ENCODE results near the gene PLCD1. TPM values are rescaled to one million over a fixed set of nuclear protein-coding genes. Genes with fewer than 3 reads are reported as not detected.
A peak's percentile ranks its signal among the peaks of the same experiment; 100 is the strongest.

PLCD1 gene
- total RNA-seq, 4 donors from 2014 or later: 43.8 to 48.6 (median 48.0) TPM

DNA sequence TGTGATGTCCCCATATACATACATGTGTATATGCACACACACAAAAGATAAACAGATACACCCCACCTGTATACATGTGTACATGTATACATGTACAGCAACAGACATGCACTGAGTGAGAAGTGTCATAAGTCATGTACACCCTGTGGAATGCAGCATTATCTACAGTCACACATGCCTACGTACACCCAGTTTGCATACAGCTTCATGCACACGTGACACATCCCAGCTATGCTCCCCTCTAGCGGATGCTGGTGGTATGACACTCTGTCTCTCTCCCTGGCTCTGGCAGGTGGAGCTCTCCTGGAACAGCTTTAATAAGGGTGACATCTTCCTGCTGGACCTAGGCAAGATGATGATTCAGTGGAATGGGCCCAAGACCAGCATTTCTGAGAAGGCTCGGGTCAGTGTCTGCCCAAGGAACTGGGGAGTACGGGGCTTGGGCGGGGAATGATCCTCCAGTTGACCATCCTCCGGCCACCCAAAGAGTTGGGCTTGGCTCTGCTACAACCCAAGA lies 32.6 kb downstream of the PLCD1 start:
- TF ChIP-seq POLR2A (IDR thresholded peaks at IDR 0.05) (no peak), EP300 (IDR thresholded peaks at IDR 0.05) (no peak)
- TF ChIP-seq, protein P1, sequence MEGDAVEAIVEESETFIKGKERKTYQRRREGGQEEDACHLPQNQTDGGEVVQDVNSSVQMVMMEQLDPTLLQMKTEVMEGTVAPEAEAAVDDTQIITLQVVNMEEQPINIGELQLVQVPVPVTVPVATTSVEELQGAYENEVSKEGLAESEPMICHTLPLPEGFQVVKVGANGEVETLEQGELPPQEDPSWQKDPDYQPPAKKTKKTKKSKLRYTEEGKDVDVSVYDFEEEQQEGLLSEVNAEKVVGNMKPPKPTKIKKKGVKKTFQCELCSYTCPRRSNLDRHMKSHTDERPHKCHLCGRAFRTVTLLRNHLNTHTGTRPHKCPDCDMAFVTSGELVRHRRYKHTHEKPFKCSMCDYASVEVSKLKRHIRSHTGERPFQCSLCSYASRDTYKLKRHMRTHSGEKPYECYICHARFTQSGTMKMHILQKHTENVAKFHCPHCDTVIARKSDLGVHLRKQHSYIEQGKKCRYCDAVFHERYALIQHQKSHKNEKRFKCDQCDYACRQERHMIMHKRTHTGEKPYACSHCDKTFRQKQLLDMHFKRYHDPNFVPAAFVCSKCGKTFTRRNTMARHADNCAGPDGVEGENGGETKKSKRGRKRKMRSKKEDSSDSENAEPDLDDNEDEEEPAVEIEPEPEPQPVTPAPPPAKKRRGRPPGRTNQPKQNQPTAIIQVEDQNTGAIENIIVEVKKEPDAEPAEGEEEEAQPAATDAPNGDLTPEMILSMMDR (IDR thresholded peaks at IDR 0.05): peak; percentile 69 to 91 (median 87)
- no peaks in the 10 kb centered on the region for H3K27me3 ChIP-seq
- H3K4me3 ChIP-seq: no peak overlapping the region
- WGBS, 2 donors: 46 to 58% methylated on average over 7 of the region's 7 CpGs
- H3K9me3 ChIP-seq: no peaks in the 10 kb centered on the region
- H3K4me1 ChIP-seq: peaks cover 0 to 48% (median 31%) of the 10 kb centered on the region in 4 donors
- peak; percentile 64 to 88 for DNase-seq (ENCODE audit: low spot score in 2 of 2)
- no peak overlapping the region for H3K27ac ChIP-seq
- H3K36me3 ChIP-seq: peaks cover 0 to 15% (median 0%) of the 10 kb centered on the region in 3 donors

DNA sequence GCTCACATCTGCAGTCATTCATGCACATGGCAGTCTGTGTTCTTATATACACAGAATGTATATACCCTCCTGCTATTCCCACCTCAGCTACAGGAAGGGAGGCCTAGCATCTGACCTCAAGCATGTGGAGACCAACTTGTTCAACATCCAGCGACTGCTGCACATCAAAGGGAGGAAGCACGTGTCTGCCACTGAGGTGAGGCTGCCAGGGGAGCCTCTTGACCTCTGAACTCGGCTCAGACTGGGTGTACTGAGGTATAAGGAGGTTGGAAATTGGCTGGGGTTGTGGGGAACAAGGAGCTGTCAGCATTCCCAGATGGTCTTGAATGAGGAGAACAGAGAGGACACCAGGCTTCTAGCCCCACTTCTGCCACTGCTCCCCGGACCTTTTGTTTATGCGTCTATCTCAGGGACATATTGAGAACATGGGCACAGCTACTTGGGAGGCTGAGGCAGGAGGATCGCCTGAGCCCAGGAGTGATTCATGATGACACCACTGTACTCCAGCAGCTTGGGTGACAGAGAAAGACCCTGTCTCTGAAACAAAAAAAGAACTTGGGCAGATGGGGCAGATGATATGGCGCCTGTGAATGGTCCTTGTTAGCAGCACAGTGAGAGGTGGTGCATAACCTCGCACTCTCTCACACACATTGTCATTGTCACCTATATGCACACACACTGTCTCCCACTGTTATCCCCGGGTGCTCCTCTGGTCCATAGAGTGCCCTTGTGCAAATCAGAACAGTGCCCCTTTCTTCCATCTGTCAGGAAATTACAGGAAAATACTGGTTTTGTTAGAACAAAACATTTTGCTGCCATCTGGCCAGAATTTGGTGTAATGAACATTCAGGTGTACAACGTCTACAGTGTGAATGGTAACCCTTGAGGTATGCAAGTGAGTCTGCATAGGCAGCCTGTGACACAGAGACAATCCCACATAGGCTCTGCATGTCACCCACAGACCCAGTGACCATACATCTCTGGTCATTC lies 33.5 kb downstream of the PLCD1 start:
- 81 to 84% methylated on average over 10 of the region's 10 CpGs for WGBS, 2 donors
- TF ChIP-seq EP300 (IDR thresholded peaks at IDR 0.05) (no peak), POLR2A (IDR thresholded peaks at IDR 0.05) (no peak)
- TF ChIP-seq, protein P1 (IDR thresholded peaks at IDR 0.05): no peak

DNA sequence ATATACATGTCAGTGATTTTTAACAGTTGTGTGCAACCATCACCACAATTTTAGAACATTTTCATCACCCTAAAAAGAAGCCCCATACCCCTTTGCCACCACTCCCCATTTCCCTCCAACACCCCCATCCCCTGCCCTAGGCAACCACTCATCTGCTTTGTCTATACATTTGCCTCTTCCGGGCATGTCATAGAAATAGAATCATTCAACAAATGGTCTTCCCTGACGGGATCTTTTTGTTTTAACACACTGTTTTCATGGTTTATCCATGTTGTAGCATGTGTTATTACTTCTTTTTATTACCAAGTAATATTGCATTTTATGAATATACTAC lies 34.8 kb downstream of the PLCD1 start:
- Histone ChIP-seq H3K4me1 (peaks cover 0 to 48% (median 31%) of the 10 kb centered on the region in 4 donors), H3K4me3 (peak overlapping the region; percentile 33 to 77 (median 62)), H3K27me3 (no peaks in the 10 kb centered on the region), H3K27ac (peak overlapping the region; percentile 40 to 88 (median 88)), H3K9me3 (no peaks in the 10 kb centered on the region), H3K36me3 (no peaks in the 10 kb centered on the region)
- TF ChIP-seq, protein P1 (IDR thresholded peaks at IDR 0.05): no peak
- TF ChIP-seq EP300 (IDR thresholded peaks at IDR 0.05): no peak
- TF ChIP-seq POLR2A (IDR thresholded peaks at IDR 0.05): no peak
- no peak for DNase-seq (ENCODE audit: low spot score in 2 of 2)
- WGBS, 2 donors: 18 to 21% methylated on average over 2 of the region's 2 CpGs

More for the DNA sequence above, 33.5 kb downstream of the PLCD1 start:
- Histone ChIP-seq H3K9me3 (no peaks in the 10 kb centered on the region), H3K4me1 (peaks cover 0 to 48% (median 31%) of the 10 kb centered on the region in 4 donors), H3K27me3 (no peaks in the 10 kb centered on the region), H3K4me3 (no peak overlapping the region), H3K27ac (no peak overlapping the region), H3K36me3 (peaks cover 0 to 6% (median 0%) of the 10 kb centered on the region in 3 donors)
- no peak for DNase-seq (ENCODE audit: low spot score in 2 of 2)

DNA sequence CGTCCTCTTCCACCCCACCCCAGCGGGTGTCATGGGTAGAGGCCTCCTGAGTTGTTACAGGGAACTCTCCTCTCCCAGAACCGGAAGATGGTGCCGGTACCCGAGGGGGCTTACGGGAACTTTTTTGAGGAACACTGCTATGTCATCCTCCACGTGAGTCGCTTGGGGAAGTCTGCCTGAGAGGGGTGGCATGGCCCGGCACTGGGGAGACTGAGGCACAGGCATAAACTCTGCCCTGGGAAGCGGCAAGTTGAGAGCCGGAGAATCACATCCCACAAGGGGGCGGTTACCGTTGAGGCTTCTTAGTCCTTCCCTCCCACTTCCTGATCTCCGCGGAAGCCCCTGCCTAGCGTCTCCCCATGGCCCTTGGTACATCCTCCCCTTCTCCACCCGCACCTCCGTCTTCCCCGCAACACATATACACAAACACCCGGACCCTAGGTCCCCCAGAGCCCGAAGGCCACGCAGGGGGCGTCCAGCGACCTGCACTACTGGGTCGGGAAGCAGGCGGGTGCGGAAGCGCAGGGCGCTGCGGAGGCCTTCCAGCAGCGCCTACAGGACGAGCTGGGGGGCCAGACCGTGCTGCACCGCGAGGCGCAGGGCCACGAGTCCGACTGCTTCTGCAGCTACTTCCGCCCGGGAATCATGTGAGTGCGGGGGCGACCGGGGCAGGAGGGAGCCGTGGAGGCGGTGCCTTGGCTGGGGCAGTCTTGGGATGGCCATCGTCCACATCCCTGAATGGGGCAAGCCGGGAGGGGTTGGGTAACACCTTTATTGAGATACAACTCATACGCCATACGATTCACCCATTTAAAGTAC lies 35.4 kb downstream of the PLCD1 start:
- peak overlapping the region; percentile 40 to 88 (median 88) for H3K27ac ChIP-seq
- TF ChIP-seq, protein P1 (IDR thresholded peaks at IDR 0.05): peak in 1 of 5 experiments; percentile 5
- TF ChIP-seq EP300 (IDR thresholded peaks at IDR 0.05) (peak in 1 of 2 donors; percentile 86), POLR2A (IDR thresholded peaks at IDR 0.05) (peak; percentile 42 to 61)
- peaks cover 0 to 43% (median 26%) of the 10 kb centered on the region in 4 donors for H3K4me1 ChIP-seq
- H3K4me3 ChIP-seq: peak overlapping the region; percentile 33 to 77 (median 62)
- H3K9me3 ChIP-seq: no peaks in the 10 kb centered on the region
- no peaks in the 10 kb centered on the region for H3K27me3 ChIP-seq
- peak; percentile 56 to 64 for DNase-seq (ENCODE audit: low spot score in 2 of 2)
- H3K36me3 ChIP-seq: no peaks in the 10 kb centered on the region
- 1 to 2% methylated on average over 32 to 41 of the region's 49 CpGs for WGBS, 2 donors
